H1 (cell line): ENCODE data around the gene CBX2. TPM values are rescaled to one million over a fixed set of nuclear protein-coding genes. Genes with fewer than 3 reads are reported as not detected.

Experiments
- ATF2 ChIP-seq: IDR thresholded peaks from 2 replicates; pipeline ENCODE4 v1.6.1; 2012; ENCODE audit warnings: low read length, inconsistent platforms
- BCL11A ChIP-seq, 2 experiments: IDR thresholded peaks; one replicate each; pipeline ENCODE4 v1.6.1; 2011; ENCODE audit warnings: low read depth in 2 of 2, low read length in 2 of 2, mild to moderate bottlenecking in 2 of 2
- CEBPB ChIP-seq: IDR thresholded peaks from 2 replicates; pipeline ENCODE4 v1.6.1; 2012; ENCODE audit warnings: low read depth, low read length
- HDAC2 ChIP-seq, 2 experiments: fragments of 300-600 bp in 1 of 2; sonication (generic) in 1 of 2; IDR thresholded peaks; 2 replicates each; pipeline ENCODE4 v1.6.1; 2011 to 2012; ENCODE audit warnings: low read depth in 2 of 2, low read length in 2 of 2, mild to moderate bottlenecking in 2 of 2, moderate library complexity in 2 of 2, borderline replicate concordance in 1 of 2, inconsistent platforms in 1 of 2
- KDM4A ChIP-seq: IDR thresholded peaks from one replicate; pipeline ENCODE4 v1.7.1; 2012; ENCODE audit warnings: low read depth, mild to moderate bottlenecking, moderate library complexity, low read length, inconsistent platforms; ENCODE audit not compliant: severe bottlenecking
- SAP30 ChIP-seq: fragments of 300-600 bp; sonication (generic); IDR thresholded peaks from 2 replicates; pipeline ENCODE4 v1.7.1; 2012; ENCODE audit warnings: low read length, moderate library complexity, mild to moderate bottlenecking, inconsistent platforms; ENCODE audit not compliant: insufficient read depth, insufficient replicate concordance
- TEAD4 ChIP-seq: IDR thresholded peaks from 2 replicates; pipeline ENCODE4 v1.6.1; 2012; ENCODE audit warnings: low read depth, low read length, inconsistent platforms, mixed read lengths
- polyA plus RNA-seq, 7 experiments: library from polyadenylated mRNA; depleted of rRNA in 3 of 7; stranded (reverse) in 5 of 7; unstranded in 2 of 7; fragments of >200 nt in 5 of 7; fragments of 200-250 nt in 2 of 7; gene quantifications; 1 replicate in 5 of 7; 2 replicates in 1 of 7; 4 replicates in 1 of 7; pipeline versions ENCODE4 v1.2.1 to v1.2.3, GENCODE V29; 2011 to 2013; ENCODE audit warnings: missing spikeins in 2 of 7, mixed read lengths in 2 of 7
- total RNA-seq: library from RNA; stranded (reverse); fragmentation: NEBNext Ultra II Directional; extraction: Animal tissue kit (Norgen Biotek cat#: 25700); gene quantifications from 2 replicates; pipeline ENCODE4 v1.2.1, GENCODE V29; 2021

The CBX2 gene
- total and polyA plus RNA-seq, 2 of the 8 experiments (the other 6 are each of a cell fraction or from before 2014, with no cell fraction given), result 64.3 to 83.9 TPM

DNA sequence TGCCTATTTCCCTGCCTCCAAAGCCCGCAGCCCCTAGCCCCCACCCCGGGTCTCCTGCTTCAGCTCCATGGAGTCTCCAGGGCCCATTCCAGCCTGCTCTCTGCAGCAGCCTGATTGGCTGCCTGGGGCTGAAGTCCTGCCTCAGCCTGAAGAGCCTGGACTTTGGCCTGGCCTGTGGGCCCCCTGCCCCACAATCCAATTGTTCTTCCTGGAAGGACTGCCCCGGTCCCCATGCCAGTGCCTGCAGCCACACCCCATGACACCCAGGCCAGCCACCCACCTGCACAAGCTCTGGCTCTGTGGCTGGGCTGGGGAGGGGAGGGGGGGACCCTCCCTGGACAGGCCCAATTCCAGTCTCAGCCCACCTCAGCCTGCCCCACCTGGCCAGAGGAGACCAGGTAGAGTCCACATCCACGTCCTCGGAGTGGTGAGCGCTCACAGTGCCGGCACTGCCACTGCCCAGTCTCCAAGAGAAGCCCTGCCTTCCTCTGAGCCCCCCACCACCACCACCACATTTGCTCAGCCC, 34.9 kb upstream of the CBX2 start (continued):
- TF ChIP-seq ATF2, result no peak
- no peak for TF ChIP-seq BCL11A (IDR thresholded peaks at IDR 0.05; ENCODE audit: low read depth in 2 of 2, low read length in 2 of 2)
- TF ChIP-seq SAP30, result no peak
- TF ChIP-seq HDAC2 (IDR thresholded peaks at IDR 0.05; ENCODE audit: borderline replicate concordance in 1 of 2, low read depth in 2 of 2, low read length in 2 of 2), result no peak
- no peak for TF ChIP-seq TEAD4
- TF ChIP-seq CEBPB, result no peak
- no peak for TF ChIP-seq KDM4A
